Testis (tissue), 3 donors: ENCODE measurements around the gene ACTL10. TPM values are rescaled to one million over a fixed set of nuclear protein-coding genes. Genes with fewer than 3 reads are reported as not detected.

Experiments used
- DNase-seq: peaks from one replicate; pipeline ENCODE4 v3.0.0-alpha.2; 2019
- H3K27ac ChIP-seq, 2 donors: fragments of 200-600 bp; sonication (generic); one replicate each; pipeline ENCODE4 v1.5.1; 2019
- H3K27me3 ChIP-seq: fragments of 200-600 bp; sonication (generic); one replicate; pipeline ENCODE4 v1.5.1; 2019
- H3K36me3 ChIP-seq: fragments of 200-600 bp; sonication (generic); one replicate; pipeline ENCODE4 v1.5.1; 2017; ENCODE audit warnings: low read depth; ENCODE audit errors: missing control alignments
- H3K4me1 ChIP-seq: fragments of 200-600 bp; sonication (generic); one replicate; pipeline ENCODE4 v1.5.1; 2019
- H3K4me3 ChIP-seq, 2 donors: fragments of 200-600 bp; sonication (generic); one replicate each; pipeline ENCODE4 v1.5.1; 2017 to 2019
- H3K9me3 ChIP-seq: fragments of 200-600 bp; sonication (generic); one replicate; pipeline ENCODE4 v1.5.1; 2017
- POLR2A ChIP-seq: fragments of 450-650 bp; IDR thresholded peaks from one replicate; pipeline ENCODE4 v1.6.1; 2017; ENCODE audit warnings: antibody characterized with exemption, mild to moderate bottlenecking, moderate library complexity
- WGBS, 2 donors: methylation state at CpG; one replicate each; pipeline ENCODE4 v1.1.5; 2018; 5-methylcytosine and 5-hydroxymethylcytosine counted together
- intact Hi-C: fragments of 100-400 bp; cut with DNase I; formaldehyde crosslinking; loops from one replicate; pipeline ENCODE4 v1.15.1; 2023; ENCODE audit warnings: low total_unique reads
- polyA plus RNA-seq: library from polyadenylated mRNA; stranded (reverse); fragments of 350-450 nt; fragmentation: Illumina TruSeq; extraction: RNeasy Lipid Tissue Mini Kit (QIAGEN cat#74804); gene quantifications from one replicate; pipeline ENCODE4 v1.2.3, GENCODE V29; 2014; ENCODE audit warnings: low read depth, low replicate concordance; ENCODE audit not compliant: insufficient read depth
- total RNA-seq, 2 donors: library from RNA; depleted of rRNA; stranded (reverse); fragments of >200 nt; gene quantifications; one replicate each; pipeline ENCODE4 v1.2.3, GENCODE V29; 2016
- TF ChIP-seq, protein P1 (sequence below), 3 experiments: fragments of 450-650 bp in 2 of 3; fragments of 200-600 bp in 1 of 3; sonication (generic) in 1 of 3; IDR thresholded peaks; one replicate each; pipeline ENCODE4 v1.5.1; 2016 to 2019; ENCODE audit warnings: antibody characterized with exemption in 3 of 3, mild to moderate bottlenecking in 2 of 3, moderate library complexity in 1 of 3

Gene ACTL10
- total and polyA plus RNA-seq, 3 donors from 2014 or later = 26.6 to 62.1 (median 55.0) TPM

DNA sequence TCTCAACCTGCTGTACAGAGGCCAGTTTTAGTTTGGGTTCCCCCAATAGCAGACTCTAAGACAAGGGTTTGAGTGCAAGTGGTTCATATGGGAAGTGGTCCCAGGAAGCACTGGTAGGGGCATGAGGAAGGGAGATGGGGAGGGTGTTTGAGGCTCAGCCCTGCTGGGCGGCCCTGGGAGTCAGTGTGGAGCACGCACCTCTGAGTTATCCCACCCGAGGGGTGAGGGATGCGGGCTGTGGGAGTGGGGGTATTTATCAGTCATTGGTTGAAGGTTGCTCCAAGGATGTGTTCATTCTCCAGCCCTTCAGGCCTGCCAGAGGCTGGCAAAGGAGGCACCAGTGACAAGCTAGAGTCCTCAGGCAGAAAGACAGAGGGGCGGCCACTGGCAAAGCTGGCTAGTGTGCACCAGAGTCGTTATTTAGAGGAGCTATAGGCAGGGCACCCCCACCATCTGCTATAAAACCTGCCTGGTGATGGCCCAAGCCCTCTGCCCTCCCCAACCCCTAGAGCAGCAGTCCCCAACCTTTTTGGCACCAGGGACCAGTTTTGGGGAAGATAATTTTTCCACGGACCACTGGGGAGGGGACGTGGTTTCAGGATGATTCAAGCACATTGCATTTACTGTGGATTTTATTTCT, 36.9 kb downstream of the ACTL10 start:
- Histone ChIP-seq H3K4me1 (no peaks in the 10 kb centered on the region), H3K36me3 (no peaks in the 10 kb centered on the region), H3K27ac (no peak overlapping the region), H3K9me3 (no peaks in the 10 kb centered on the region), H3K4me3 (no peak overlapping the region), H3K27me3 (no peaks in the 10 kb centered on the region)
- intact Hi-C loops = no loop called here
- 88 to 90% methylated on average over 8 of the region's 8 CpGs for WGBS, 2 donors
- TF ChIP-seq, protein P1, sequence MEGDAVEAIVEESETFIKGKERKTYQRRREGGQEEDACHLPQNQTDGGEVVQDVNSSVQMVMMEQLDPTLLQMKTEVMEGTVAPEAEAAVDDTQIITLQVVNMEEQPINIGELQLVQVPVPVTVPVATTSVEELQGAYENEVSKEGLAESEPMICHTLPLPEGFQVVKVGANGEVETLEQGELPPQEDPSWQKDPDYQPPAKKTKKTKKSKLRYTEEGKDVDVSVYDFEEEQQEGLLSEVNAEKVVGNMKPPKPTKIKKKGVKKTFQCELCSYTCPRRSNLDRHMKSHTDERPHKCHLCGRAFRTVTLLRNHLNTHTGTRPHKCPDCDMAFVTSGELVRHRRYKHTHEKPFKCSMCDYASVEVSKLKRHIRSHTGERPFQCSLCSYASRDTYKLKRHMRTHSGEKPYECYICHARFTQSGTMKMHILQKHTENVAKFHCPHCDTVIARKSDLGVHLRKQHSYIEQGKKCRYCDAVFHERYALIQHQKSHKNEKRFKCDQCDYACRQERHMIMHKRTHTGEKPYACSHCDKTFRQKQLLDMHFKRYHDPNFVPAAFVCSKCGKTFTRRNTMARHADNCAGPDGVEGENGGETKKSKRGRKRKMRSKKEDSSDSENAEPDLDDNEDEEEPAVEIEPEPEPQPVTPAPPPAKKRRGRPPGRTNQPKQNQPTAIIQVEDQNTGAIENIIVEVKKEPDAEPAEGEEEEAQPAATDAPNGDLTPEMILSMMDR (IDR thresholded peaks at IDR 0.05) = no peak
- no peak for TF ChIP-seq POLR2A
- no peak for DNase-seq

DNA sequence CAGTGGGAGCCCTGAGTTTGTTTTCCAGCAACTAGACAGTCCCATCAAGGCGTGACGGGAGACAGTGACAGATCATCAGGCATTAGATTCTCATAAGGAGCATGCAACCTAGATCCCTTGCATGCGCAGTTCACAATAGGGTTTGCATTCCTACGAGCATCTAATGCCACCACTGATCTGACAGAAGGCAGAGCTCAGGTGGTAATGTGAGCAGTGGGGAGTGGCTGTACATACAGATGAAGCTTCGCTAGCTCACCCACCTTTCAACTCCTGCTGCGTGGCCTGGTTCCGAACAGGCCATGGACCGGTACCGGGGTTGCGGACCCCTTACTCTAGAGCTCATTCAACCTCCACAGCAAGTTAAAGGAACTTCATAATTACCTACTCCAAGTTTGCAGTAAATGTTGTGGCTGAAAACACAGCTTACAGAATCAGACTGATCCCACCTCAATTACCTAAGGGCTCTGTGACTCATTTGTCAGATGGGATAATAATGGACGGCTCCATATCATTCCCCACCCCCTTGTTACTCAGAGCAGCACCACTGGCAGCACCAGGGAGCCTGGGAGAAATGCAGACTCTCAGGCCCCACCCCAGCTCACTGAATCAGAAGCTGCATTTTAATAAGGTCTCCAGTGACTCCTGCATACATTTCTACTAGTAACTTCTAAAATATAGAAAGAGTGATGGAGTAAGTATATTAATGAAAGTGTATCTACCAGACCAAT, 37.6 kb downstream of the ACTL10 start:
- H3K36me3 ChIP-seq = no peaks in the 10 kb centered on the region
- H3K27me3 ChIP-seq = no peaks in the 10 kb centered on the region
- intact Hi-C loops = no loop called here
- no peaks in the 10 kb centered on the region for H3K9me3 ChIP-seq
- no peaks in the 10 kb centered on the region for H3K4me1 ChIP-seq
- no peak overlapping the region for H3K27ac ChIP-seq
- H3K4me3 ChIP-seq = no peak overlapping the region
- no peak for DNase-seq
- 89 to 97% methylated on average over 6 to 11 of the region's 11 CpGs for WGBS, 2 donors
- TF ChIP-seq, protein P1 (IDR thresholded peaks at IDR 0.05) = no peak
- no peak for TF ChIP-seq POLR2A

DNA sequence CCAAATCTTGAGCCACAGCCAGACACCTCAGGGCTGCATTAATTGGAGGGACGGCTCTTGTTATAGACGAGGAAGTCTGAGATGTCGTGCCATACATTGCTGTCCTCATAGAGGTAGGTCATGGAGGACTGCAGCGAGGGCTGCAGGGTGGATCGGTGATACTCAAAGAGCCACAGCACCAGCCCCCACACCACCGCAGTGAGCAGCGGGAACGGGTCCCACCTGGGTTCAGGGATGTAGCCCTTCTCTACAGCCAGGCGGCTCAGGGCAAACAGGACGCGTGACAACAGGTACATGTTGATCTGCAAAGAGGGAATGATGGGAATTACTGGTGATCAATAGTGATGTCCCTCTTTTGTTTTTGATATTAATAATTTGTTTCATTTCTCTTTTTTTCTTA, 40.9 kb downstream of the ACTL10 start:
- Histone ChIP-seq H3K9me3 (no peaks in the 10 kb centered on the region), H3K4me1 (no peaks in the 10 kb centered on the region), H3K36me3 (no peaks in the 10 kb centered on the region), H3K27me3 (no peaks in the 10 kb centered on the region), H3K27ac (no peak overlapping the region), H3K4me3 (no peak overlapping the region)
- TF ChIP-seq, protein P1 (IDR thresholded peaks at IDR 0.05) = no peak
- no peak for TF ChIP-seq POLR2A
- WGBS, 2 donors = 87 to 88% methylated on average over 11 of the region's 11 CpGs
- no peak for DNase-seq
- intact Hi-C loops = no loop called here

DNA sequence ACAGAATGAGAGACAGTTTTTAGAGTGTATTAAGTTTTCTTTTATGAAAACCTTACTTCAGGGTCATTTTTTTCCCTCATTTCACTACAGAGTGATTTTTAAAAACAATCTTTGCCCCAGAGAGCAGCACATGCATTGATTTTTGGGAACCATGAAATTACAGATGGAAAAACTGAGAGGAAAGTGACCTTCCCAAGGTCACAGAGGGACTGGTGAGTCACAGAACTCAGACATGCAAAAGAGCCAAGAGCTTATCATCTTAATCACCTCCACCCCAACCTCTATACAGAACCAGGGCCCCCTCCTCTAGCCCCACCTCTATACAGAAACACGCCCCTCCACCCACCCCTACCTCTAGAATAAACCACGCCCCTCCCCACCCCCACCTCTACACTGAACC, 42.7 kb downstream of the ACTL10 start:
- Histone ChIP-seq H3K36me3 (no peaks in the 10 kb centered on the region), H3K4me3 (no peak overlapping the region), H3K27me3 (no peaks in the 10 kb centered on the region), H3K4me1 (no peaks in the 10 kb centered on the region), H3K9me3 (no peaks in the 10 kb centered on the region), H3K27ac (no peak overlapping the region)
- TF ChIP-seq, protein P1 (IDR thresholded peaks at IDR 0.05) = no peak
- TF ChIP-seq POLR2A = no peak
- intact Hi-C loops = no loop called here
- WGBS, 2 donors = 45 to 83% methylated on average over 2 of the region's 2 CpGs
- no peak for DNase-seq
